Measurements from ENCODE around the gene PPP1R18. TPM values are rescaled to one million over a fixed set of nuclear protein-coding genes. Genes with fewer than 3 reads are reported as not detected.

PPP1R18 gene
- total RNA-seq, 6 experiments from 2014 or later = 135 to 149 (median 141) TPM

- peaks cover 57% of the 10 kb centered on the region for H3K4me1 Mint-ChIP-seq (ENCODE audit: low read depth)
Measured at GRCh38 chr6:30689022-30689865, 2.8 kb upstream of the PPP1R18 start.

GRCh38 chr6:30688569-30688968 is 2.1 kb upstream of the PPP1R18 start:
- Mint-ChIP-seq H3K36me3 (ENCODE audit: low read depth) (peaks cover 34% of the 10 kb centered on the region), H3K9me3 (no peaks in the 10 kb centered on the region; the same call in 1 of the 2 replicates), H3K27ac (peak overlapping the region; percentile 95), H3K4me3 (peak overlapping the region; percentile 92), H3K27me3 (ENCODE audit: insufficient read depth) (peaks cover 3% of the 10 kb centered on the region), H3K4me1 (ENCODE audit: low read depth) (peaks cover 57% of the 10 kb centered on the region)
- TF ChIP-seq CTCF (IDR thresholded peaks at IDR 0.05) = no peak
- no peak for DNase-seq

More at GRCh38 chr6:30689022-30689865, 2.8 kb upstream of the PPP1R18 start:
- Mint-ChIP-seq H3K27ac (peak overlapping the region; percentile 90), H3K4me3 (peak overlapping the region; percentile 90), H3K27me3 (ENCODE audit: insufficient read depth) (peaks cover 3% of the 10 kb centered on the region), H3K9me3 (no peaks in the 10 kb centered on the region; the same call in 1 of the 2 replicates), H3K36me3 (ENCODE audit: low read depth) (peaks cover 28% of the 10 kb centered on the region)
- no peak for DNase-seq
- TF ChIP-seq CTCF (IDR thresholded peaks at IDR 0.05) = no peak

- H3K4me1 Mint-ChIP-seq (ENCODE audit: low read depth) = peaks cover 60% of the 10 kb centered on the region
- no peaks in the 10 kb centered on the region; the same call in 1 of the 2 replicates for H3K9me3 Mint-ChIP-seq
- peak; percentile 47; the same call in 1 of the 2 replicates for TF ChIP-seq CTCF (IDR thresholded peaks at IDR 0.05)
- H3K36me3 Mint-ChIP-seq (ENCODE audit: low read depth) = peaks cover 42% of the 10 kb centered on the region
- peak; percentile 53 for DNase-seq
- peak overlapping the region; percentile 95 for H3K27ac Mint-ChIP-seq
- peaks cover 3% of the 10 kb centered on the region for H3K27me3 Mint-ChIP-seq (ENCODE audit: insufficient read depth)
- H3K4me3 Mint-ChIP-seq = peak overlapping the region; percentile 92
Measured at GRCh38 chr6:30687659-30688431, 1.4 kb upstream of the PPP1R18 start.

GRCh38 chr6:30686908-30687658 is 638 bp upstream of the PPP1R18 start:
- peak overlapping the region; percentile 92 for H3K4me3 Mint-ChIP-seq
- H3K27me3 Mint-ChIP-seq (ENCODE audit: insufficient read depth) = peaks cover 3% of the 10 kb centered on the region
- DNase-seq = peak; percentile 94
- H3K36me3 Mint-ChIP-seq (ENCODE audit: low read depth) = peaks cover 46% of the 10 kb centered on the region
- H3K9me3 Mint-ChIP-seq = no peaks in the 10 kb centered on the region; the same call in 1 of the 2 replicates
- peaks cover 64% of the 10 kb centered on the region for H3K4me1 Mint-ChIP-seq (ENCODE audit: low read depth)
- peak overlapping the region; percentile 95 for H3K27ac Mint-ChIP-seq
- no peak for TF ChIP-seq CTCF (IDR thresholded peaks at IDR 0.05)

All from HFFc6 (cell line).